Mesothelial cell of epicardium (in vitro differentiated cells): ENCODE results near the gene LIN37. TPM values are rescaled to one million over a fixed set of nuclear protein-coding genes. Genes with fewer than 3 reads are reported as not detected.
A peak's percentile ranks its signal among the peaks of the same experiment; 100 is the strongest.

Experiments
- DNase-seq, 2 experiments: peaks; one replicate each; pipeline ENCODE4 v3.0.0; 2021; ENCODE audit warnings: low spot score in 2 of 2; ENCODE audit not compliant: unreplicated experiment in 2 of 2
- H3K27ac Mint-ChIP-seq: 2 replicates; pipeline ENCODE4 v1.8.0; 2021; ENCODE audit warnings: mixed read lengths
- H3K27me3 Mint-ChIP-seq: 2 replicates; pipeline ENCODE4 v1.8.0; 2021; ENCODE audit warnings: low read depth, mixed read lengths
- H3K36me3 Mint-ChIP-seq: 2 replicates; pipeline ENCODE4 v1.8.0; 2021; ENCODE audit warnings: mixed read lengths
- H3K4me1 Mint-ChIP-seq: 2 replicates; pipeline ENCODE4 v1.8.0; 2021; ENCODE audit warnings: mixed read lengths
- H3K4me3 Mint-ChIP-seq: 2 replicates; pipeline ENCODE4 v1.8.0; 2021; ENCODE audit warnings: mild to moderate bottlenecking, moderate library complexity, mixed read lengths
- H3K9me3 Mint-ChIP-seq: 2 replicates; pipeline ENCODE4 v1.8.0; 2021; ENCODE audit warnings: mixed read lengths
- total RNA-seq: library from RNA; stranded (reverse); gene quantifications from 3 replicates; pipeline ENCODE4 v1.2.1, GENCODE V29; 2021
- TF ChIP-seq, protein P1 (sequence below): fragments of 200-600 bp; sonication (generic); IDR thresholded peaks from one replicate; pipeline ENCODE4 v1.5.0; 2021; ENCODE audit warnings: antibody characterized with exemption; ENCODE audit not compliant: unreplicated experiment

LIN37 gene, protein sequence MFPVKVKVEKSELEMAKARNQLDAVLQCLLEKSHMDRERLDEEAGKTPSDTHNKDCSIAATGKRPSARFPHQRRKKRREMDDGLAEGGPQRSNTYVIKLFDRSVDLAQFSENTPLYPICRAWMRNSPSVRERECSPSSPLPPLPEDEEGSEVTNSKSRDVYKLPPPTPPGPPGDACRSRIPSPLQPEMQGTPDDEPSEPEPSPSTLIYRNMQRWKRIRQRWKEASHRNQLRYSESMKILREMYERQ
- 11.8 to 12.9 TPM (median 12.0 TPM) in 3 replicates for total RNA-seq

DNA sequence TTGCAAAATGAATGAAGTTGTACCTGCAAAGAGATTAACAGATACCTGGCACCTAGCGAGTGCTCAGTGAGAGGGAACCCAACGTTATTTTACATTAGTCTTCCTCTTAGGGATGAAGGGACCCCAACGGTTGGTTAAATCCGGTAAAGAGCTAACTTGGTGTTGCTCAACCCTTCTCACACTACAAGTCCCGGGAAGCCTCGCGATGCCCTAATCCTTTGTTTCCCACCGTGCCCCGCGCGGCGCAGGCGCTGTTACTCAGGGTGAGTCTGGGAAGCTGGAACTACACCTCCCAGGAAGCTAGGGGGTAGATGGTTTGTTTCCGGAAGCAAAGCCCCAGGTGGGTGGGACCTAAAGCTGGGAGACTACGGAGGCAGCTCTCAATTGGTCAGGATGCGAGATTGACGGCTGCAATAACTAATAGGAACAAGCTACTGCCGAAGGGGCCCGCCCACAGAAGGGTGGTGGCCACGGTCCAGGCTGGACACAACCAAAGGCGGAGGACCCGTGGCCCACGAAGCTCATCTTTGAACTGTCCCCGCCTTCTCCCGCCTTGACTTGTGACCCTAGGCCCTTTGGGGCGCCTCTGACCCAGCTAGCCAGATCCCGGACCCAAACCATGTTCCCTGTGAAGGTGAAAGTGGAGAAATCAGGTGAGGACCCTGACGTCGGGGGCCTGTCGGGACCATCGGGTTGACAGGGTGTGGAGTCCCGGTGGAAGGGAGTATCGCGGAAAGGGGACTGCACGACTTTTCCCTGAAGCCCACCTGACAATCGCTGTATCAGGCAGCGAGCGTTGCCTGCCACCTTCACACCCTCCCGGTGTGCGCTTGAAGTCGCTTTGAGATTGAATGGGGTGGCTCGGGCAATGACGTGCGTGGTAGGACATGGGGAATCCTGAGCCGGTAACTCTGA lies at the start of gene LIN37:
TSS of gene LIN37 (plus strand) at position 471 of the 915 bp plus-strand sequence. CDS start at position 620, 149 bp downstream.
- Mint-ChIP-seq H3K27ac (peak within 1 kb of the TSS; percentile 97), H3K4me1 (peaks cover 41% of the 10 kb centered on the region), H3K36me3 (no peaks in the 10 kb centered on the region), H3K9me3 (no peaks in the 10 kb centered on the region), H3K27me3 (no peaks in the 10 kb centered on the region), H3K4me3 (peak within 1 kb of the TSS; percentile 99)
- peak; percentile 96 to 97 for DNase-seq
- TF ChIP-seq, protein P1, sequence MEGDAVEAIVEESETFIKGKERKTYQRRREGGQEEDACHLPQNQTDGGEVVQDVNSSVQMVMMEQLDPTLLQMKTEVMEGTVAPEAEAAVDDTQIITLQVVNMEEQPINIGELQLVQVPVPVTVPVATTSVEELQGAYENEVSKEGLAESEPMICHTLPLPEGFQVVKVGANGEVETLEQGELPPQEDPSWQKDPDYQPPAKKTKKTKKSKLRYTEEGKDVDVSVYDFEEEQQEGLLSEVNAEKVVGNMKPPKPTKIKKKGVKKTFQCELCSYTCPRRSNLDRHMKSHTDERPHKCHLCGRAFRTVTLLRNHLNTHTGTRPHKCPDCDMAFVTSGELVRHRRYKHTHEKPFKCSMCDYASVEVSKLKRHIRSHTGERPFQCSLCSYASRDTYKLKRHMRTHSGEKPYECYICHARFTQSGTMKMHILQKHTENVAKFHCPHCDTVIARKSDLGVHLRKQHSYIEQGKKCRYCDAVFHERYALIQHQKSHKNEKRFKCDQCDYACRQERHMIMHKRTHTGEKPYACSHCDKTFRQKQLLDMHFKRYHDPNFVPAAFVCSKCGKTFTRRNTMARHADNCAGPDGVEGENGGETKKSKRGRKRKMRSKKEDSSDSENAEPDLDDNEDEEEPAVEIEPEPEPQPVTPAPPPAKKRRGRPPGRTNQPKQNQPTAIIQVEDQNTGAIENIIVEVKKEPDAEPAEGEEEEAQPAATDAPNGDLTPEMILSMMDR: no peak

DNA sequence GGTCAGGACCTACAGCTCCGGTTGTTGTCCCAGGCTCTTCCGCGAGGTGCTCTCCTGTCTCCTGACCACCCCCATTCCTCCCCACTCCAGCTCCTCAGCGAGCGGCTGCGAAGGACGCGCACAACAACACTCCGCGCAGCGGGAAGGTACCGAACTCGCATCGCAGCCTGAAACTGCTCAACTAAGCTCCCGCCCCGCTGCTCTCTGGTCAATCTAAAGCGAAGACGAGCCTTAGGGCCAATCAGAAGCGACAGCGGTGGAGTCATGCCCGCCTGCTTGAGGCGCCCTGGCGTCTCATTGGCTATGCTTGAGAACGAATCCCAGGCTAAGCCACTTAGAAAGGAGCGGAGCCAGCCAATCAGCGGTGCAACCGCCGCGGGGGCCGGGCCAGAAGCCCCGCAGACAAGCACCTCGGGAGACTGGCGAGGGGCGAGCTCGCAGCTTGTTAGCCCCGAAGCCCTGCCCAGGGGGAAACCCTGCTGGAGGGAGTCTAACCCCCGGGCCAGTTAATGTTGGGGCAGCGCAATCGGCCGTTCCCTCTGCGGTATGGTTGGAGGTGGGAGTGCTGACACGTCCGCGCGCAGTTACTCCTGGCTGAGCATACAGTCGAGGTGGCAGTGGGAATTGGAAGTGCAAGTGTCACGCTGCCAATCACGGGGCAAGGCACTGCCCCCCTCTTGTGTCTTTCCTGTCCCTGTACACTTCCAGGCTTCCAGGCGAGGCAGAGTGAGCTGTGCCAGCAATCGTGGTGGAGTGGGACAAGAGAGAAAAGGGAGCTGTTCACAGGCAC lies 46.0 kb upstream of the LIN37 start:
- Mint-ChIP-seq H3K27ac (peak overlapping the region; percentile 89), H3K4me1 (peaks cover 5% of the 10 kb centered on the region), H3K9me3 (no peaks in the 10 kb centered on the region), H3K27me3 (peaks cover 13% of the 10 kb centered on the region), H3K36me3 (no peaks in the 10 kb centered on the region), H3K4me3 (peak overlapping the region; percentile 91)
- TF ChIP-seq, protein P1: no peak
- peak; percentile 88 to 89 for DNase-seq

DNA sequence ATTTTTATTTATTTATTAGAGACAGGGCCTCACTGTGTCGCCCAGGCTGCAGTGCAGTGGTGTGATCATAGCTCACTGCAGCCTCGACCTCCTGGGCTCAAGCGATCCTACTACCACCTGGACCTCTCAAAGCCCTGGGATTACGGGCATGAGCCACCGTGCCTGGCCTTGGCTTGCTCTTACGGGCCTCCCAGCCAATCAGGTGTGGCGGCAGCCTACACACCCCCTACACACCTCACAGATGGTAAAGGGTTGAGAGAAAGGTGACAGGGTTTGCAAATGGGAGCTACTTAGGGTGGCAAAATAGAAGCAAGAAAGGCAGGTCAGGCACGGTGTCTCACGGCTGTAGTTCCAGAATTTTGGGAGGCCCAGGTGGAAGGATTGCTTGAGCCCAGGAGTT lies 45.0 kb upstream of the LIN37 start:
- H3K27ac Mint-ChIP-seq: no peak overlapping the region
- H3K4me1 Mint-ChIP-seq: peaks cover 5% of the 10 kb centered on the region
- TF ChIP-seq, protein P1: no peak
- no peak overlapping the region for H3K4me3 Mint-ChIP-seq
- H3K27me3 Mint-ChIP-seq: peaks cover 13% of the 10 kb centered on the region
- DNase-seq: no peak
- no peaks in the 10 kb centered on the region for H3K36me3 Mint-ChIP-seq
- H3K9me3 Mint-ChIP-seq: no peaks in the 10 kb centered on the region

DNA sequence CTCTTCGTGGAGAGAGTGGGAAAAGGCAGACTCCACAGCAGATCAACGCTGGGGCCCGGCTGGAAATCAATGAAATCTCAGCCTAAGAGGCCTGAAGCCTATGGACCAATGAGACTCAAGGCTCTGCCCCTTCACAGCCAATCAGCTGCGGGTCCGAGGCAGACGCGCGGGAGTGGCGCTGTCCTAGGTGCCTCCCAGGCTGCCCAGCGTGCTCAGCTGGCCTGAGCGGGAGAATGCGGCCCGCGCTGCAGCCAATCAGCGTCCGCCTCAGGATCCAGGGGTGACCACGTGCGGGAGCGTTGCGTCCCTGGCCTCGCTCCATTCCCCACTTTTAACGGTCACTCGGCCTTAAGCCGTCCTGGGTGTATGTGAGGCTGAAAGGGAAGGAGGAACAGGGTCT lies 44.2 kb upstream of the LIN37 start, which contains the start of gene ZBTB32:
TSS of gene ZBTB32 (plus strand) at position 341 of the 400 bp plus-strand sequence. CDS start 10,069 bp downstream, outside the sequence.
- DNase-seq: peak in 1 of 2 experiments; percentile 56
- peaks cover 5% of the 10 kb centered on the region for H3K4me1 Mint-ChIP-seq

DNA sequence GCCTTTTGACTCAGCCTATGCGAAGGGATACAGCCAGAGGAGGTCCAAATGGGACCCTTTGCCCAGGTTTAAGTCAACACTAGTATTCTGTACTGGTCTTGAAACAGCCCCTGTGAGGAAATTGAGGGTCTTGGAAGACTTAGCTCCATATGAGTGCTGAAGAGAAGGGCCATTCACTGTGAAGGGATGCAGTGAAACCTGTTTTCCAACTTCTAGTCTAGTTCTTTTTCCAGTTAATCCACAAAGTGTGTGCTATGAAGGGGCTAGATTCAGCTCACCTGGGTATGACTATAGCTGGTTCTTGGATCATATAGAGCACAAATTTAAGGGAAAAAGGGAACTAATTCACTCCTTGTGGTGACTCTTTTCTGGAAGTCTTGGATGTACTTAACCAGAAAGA lies 40.0 kb upstream of the LIN37 start:
- no peaks in the 10 kb centered on the region for H3K4me1 Mint-ChIP-seq
- TF ChIP-seq, protein P1: no peak
- no peaks in the 10 kb centered on the region for H3K9me3 Mint-ChIP-seq
- H3K27me3 Mint-ChIP-seq: peaks cover 9% of the 10 kb centered on the region
- no peak for DNase-seq
- H3K27ac Mint-ChIP-seq: no peak overlapping the region
- H3K4me3 Mint-ChIP-seq: no peak overlapping the region
- H3K36me3 Mint-ChIP-seq: no peaks in the 10 kb centered on the region

More for the DNA sequence above, 44.2 kb upstream of the LIN37 start, which contains the start of gene ZBTB32:
- no peak within 1 kb of the TSS for H3K27ac Mint-ChIP-seq
- no peak within 1 kb of the TSS for H3K4me3 Mint-ChIP-seq
- H3K9me3 Mint-ChIP-seq: no peaks in the 10 kb centered on the region
- H3K27me3 Mint-ChIP-seq: peaks cover 13% of the 10 kb centered on the region
- H3K36me3 Mint-ChIP-seq: no peaks in the 10 kb centered on the region
- TF ChIP-seq, protein P1: no peak
